Left cardiac atrium (tissue), 4 donors: ENCODE results near the gene ARMC10. TPM values are rescaled to one million over a fixed set of nuclear protein-coding genes. Genes with fewer than 3 reads are reported as not detected.
"Not testable (repeated sequence)": the region's sequence is repeated elsewhere in the genome, so short reads cannot be mapped to it uniquely, and the experiment has no call there.

ENCODE experiments used
- ATAC-seq, 2 donors: fragments of 200-7000 bp; cut with Tn5 transposase; one replicate each; pipeline ENCODE4 v1.9.1; 2020; ENCODE audit warnings: mild to moderate bottlenecking in 2 of 2, moderate library complexity in 2 of 2
- DNase-seq: peaks from one replicate; pipeline ENCODE4 v3.0.0-alpha.2; 2020
- intact Hi-C, 2 donors: fragments of 100-400 bp; cut with DNase I; formaldehyde crosslinking; loops; one replicate each; pipeline versions ENCODE4 v1.14.1 to v1.15.1; 2022 to 2023
- total RNA-seq, 2 donors: library from RNA; stranded (reverse); fragmentation: NEBNext Ultra II Directional; extraction: Animal tissue kit (Norgen Biotek cat#: 25700); gene quantifications; one replicate each; pipeline ENCODE4 v1.2.1, GENCODE V29; 2021
- donor health status: DM: no; HTN: yes; CAD: no.
- donor health status: DM: no; HTN: yes; CAD: no; lungs with severe emphysema.
- donor health status: DM: yes; HTN: yes; CAD: no.
- donor health status: Dilated cardiomyopathy.

ARMC10 gene
- total RNA-seq, 2 donors from 2014 or later: 21.2 to 22.7 TPM

GRCh38 chr7:103075337-103075918, 488 bp downstream of the ARMC10 start:
- intact Hi-C loops: no loop called here

GRCh38 chr7:103076764-103077163, 1.8 kb downstream of the ARMC10 start:
- intact Hi-C loops: no loop called here
- DNase-seq (no peak), ATAC-seq (no peak)

More at GRCh38 chr7:103075337-103075918, 488 bp downstream of the ARMC10 start:
- DNase-seq: peak; percentile 65
- peak; percentile 22 to 28 for ATAC-seq

GRCh38 chr7:103077318-103077717, 2.4 kb downstream of the ARMC10 start:
- no peak for ATAC-seq
- intact Hi-C loops: no loop called here
- DNase-seq: no peak

- intact Hi-C loops: not testable (repeated sequence)
These were observed 3.3 kb downstream of the ARMC10 start for GRCh38 chr7:103078226-103078625.

GRCh38 chr7:103079836-103080235, 4.9 kb downstream of the ARMC10 start:
- intact Hi-C loops: no loop called here
- no peak for DNase-seq

More at GRCh38 chr7:103078226-103078625, 3.3 kb downstream of the ARMC10 start:
- DNase-seq, ATAC-seq: not testable (repeated sequence)

GRCh38 chr7:103080923-103081322, 6.0 kb downstream of the ARMC10 start:
- no peak for ATAC-seq
- intact Hi-C loops: no loop called here
- DNase-seq: no peak

More at GRCh38 chr7:103079836-103080235, 4.9 kb downstream of the ARMC10 start:
- ATAC-seq: no peak

GRCh38 chr7:103082497-103082896, 7.6 kb downstream of the ARMC10 start:
- ATAC-seq (no peak), DNase-seq (no peak)
- intact Hi-C loops: no loop called here

- no peak for DNase-seq
- intact Hi-C loops: no loop called here
- no peak for ATAC-seq
These were observed 8.3 kb downstream of the ARMC10 start for GRCh38 chr7:103083210-103083609.

GRCh38 chr7:103092321-103092720, 17.4 kb downstream of the ARMC10 start:
- ATAC-seq, intact Hi-C loops, DNase-seq: not testable (repeated sequence)

- DNase-seq: no peak
- intact Hi-C loops: no loop called here
- ATAC-seq: no peak
These were observed 18.5 kb downstream of the ARMC10 start for GRCh38 chr7:103093429-103093828.

- no peak for ATAC-seq
- intact Hi-C loops: no loop called here
- DNase-seq: no peak
These were observed 19.2 kb downstream of the ARMC10 start for GRCh38 chr7:103094102-103094501.

GRCh38 chr7:103095558-103095957, 20.6 kb downstream of the ARMC10 start:
- intact Hi-C loops, DNase-seq, ATAC-seq: not testable (repeated sequence)

GRCh38 chr7:103097041-103097440, 22.1 kb downstream of the ARMC10 start:
- DNase-seq (no peak), ATAC-seq (no peak)
- intact Hi-C loops: no loop called here

GRCh38 chr7:103100348-103100747, 25.4 kb downstream of the ARMC10 start:
- intact Hi-C loops: no loop called here
- no peak for DNase-seq
- ATAC-seq: no peak

GRCh38 chr7:103101543-103101942, 26.6 kb downstream of the ARMC10 start:
- DNase-seq (no peak), ATAC-seq (no peak)
- intact Hi-C loops: no loop called here

GRCh38 chr7:103106005-103106702, 31.2 kb downstream of the ARMC10 start:
- ATAC-seq: no peak
- no peak for DNase-seq
- intact Hi-C loops: no loop called here

GRCh38 chr7:103106703-103107070, 31.7 kb downstream of the ARMC10 start:
- ATAC-seq, intact Hi-C loops, DNase-seq: not testable (repeated sequence)

GRCh38 chr7:103113164-103113563, 38.2 kb downstream of the ARMC10 start:
- DNase-seq (no peak), ATAC-seq (peak in 1 of 2 donors; percentile 79)
- intact Hi-C loops: no loop called here

GRCh38 chr7:103114576-103115008, 39.7 kb downstream of the ARMC10 start:
- intact Hi-C loops: no loop called here
- DNase-seq: no peak
- ATAC-seq: no peak

GRCh38 chr7:103115771-103116170, 40.8 kb downstream of the ARMC10 start:
- no peak for ATAC-seq
- intact Hi-C loops: no loop called here
- no peak for DNase-seq

- ATAC-seq (no peak), DNase-seq (no peak)
- intact Hi-C loops: no loop called here
These were observed 41.6 kb downstream of the ARMC10 start for GRCh38 chr7:103116511-103116910.
